ENCODE data around the gene NR1I3.
A peak's percentile ranks its signal among the peaks of the same experiment; 100 is the strongest.
"Not testable (repeated sequence)": the region's sequence is repeated elsewhere in the genome, so short reads cannot be mapped to it uniquely, and the experiment has no call there.

The NR1I3 gene, protein sequence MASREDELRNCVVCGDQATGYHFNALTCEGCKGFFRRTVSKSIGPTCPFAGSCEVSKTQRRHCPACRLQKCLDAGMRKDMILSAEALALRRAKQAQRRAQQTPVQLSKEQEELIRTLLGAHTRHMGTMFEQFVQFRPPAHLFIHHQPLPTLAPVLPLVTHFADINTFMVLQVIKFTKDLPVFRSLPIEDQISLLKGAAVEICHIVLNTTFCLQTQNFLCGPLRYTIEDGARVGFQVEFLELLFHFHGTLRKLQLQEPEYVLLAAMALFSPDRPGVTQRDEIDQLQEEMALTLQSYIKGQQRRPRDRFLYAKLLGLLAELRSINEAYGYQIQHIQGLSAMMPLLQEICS

DNA sequence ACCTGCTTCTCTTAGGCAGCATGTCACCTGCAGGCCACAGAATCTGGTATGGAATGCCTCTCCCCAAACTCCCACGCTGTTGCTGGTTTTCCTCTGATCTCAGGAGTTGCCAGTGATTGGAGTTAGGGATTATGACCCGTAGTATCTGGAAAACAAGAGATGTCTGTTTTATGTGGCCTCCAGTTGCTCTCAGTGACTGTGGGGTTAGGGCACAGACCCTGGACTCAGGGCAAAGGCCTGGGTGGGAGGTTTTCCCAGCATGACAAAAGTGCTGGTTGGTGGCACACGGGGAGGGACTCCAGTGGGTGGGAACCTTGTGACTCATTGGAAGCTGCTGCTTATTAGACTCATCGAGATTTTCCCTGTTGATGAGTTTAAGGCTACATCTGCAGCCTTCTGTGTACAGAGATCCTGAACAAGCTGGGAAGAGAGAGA, at the start of gene NR1I3:
Gene NR1I3 (minus strand): TSS at position 165 of the 435 bp plus-strand sequence. CDS start 1,638 bp downstream, outside the sequence.
- no peak for DNase-seq (ENCODE audit: low read depth in 3 of 3)

GRCh38 chr1:161287482-161288054, 49.6 kb upstream of the NR1I3 start:
- DNase-seq (ENCODE audit: low read depth in 3 of 3), result no peak

GRCh38 chr1:161285521-161285920, 47.5 kb upstream of the NR1I3 start:
- no peak for DNase-seq (ENCODE audit: low read depth in 3 of 3)

DNA sequence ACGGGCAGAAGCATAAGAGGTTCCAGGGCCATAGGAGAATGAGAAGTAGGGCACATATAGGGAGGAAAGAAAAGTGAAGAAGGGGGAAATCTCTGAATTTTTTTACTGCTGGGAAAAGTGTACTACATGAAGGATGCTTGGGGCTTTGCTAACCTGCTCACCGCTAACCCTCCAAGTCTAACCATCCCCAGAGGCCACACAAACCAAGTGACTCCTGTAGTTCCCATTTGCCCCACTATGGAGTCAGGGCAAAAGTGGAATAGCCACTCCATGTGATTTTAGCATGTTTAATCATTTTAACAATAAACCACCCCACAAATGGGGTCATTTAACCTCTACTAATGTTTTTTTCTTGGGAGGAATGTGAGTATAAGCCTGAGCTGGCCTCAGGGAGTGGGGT, 47.1 kb upstream of the NR1I3 start:
- DNase-seq (ENCODE audit: low read depth in 3 of 3), result no peak

DNA sequence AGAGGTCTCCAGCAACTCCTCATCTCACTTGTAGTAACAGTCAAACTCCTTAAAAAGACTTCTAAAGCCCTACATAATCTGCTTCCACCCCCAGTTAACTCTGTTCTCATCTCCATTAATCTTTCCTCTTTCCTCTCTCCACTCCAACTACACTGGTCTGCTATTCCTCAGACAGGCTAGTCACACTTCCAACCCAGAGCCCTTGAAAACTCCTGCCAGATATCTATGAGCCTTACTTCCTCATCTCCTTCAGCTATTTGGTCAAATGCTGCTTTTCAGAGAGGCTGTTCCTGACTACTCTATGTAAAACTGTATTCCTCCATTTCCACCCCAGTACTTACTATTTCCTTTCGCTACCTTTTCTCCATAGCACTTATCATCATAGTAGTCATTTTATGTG, 45.0 kb upstream of the NR1I3 start:
- DNase-seq (ENCODE audit: low read depth in 3 of 3), result no peak

- no peak for DNase-seq (ENCODE audit: low read depth in 3 of 3)
These were observed 36.9 kb upstream of the NR1I3 start for GRCh38 chr1:161274874-161275273.

DNA sequence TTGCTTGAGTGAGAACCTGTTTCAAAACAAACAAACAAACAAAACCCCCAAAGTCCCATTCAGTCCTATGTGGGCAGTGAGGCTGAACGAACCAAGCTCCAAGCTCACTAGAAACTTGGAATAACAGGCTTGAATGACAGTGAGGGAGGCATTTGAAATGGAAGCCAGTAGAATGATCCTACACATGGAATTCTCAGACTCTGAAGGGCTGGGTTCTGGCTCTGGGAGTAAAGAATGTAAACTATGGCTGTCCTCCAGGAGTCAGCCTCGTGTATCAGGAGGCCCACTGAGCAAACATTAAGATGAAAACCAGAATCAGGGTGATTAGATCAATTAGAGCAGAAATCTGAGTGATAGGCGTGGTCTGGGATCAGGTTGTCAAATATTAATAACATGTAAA, 35.4 kb upstream of the NR1I3 start:
- DNase-seq (ENCODE audit: low read depth in 3 of 3), result no peak

DNA sequence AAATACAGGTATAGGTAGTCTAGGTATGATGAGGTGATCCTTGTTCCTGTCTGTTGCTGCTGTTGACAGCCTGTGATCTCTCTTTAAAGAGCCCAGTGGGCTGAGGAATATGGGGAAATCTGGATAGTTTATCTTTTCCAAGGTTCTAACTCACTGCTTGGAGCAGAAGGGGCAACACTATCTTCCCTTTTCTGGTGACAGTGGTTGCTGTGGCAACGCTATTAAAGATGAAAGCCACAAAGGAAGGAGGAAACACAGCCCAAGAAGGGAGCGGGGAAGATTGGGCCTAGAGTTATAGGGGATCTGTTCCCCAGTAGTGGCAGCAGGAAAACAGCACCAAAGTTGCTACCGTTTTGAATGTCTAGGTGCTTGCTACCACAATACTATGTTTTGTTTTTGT, 29.3 kb upstream of the NR1I3 start:
- no peak for DNase-seq (ENCODE audit: low read depth in 3 of 3)

DNA sequence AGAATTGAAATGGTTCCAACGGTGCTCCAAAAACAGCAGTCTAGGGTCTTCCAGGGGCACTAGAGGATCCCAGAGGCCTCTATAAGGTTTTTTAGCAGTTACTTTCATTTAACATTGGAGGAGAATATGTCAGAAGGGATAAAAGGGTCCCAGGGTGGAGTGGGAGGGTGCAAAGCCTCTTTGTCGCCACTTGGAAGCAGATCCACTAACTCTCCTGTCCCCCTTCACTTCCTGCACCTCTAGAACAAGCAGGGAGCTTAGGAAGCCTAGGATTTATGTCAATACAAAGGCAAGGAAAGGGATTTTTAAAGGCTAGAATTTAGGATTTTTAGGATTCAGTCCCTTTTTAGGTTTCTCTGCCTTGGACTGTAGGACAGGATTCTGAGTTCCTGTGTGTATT, 28.8 kb upstream of the NR1I3 start:
- no peak for DNase-seq (ENCODE audit: low read depth in 3 of 3)

DNA sequence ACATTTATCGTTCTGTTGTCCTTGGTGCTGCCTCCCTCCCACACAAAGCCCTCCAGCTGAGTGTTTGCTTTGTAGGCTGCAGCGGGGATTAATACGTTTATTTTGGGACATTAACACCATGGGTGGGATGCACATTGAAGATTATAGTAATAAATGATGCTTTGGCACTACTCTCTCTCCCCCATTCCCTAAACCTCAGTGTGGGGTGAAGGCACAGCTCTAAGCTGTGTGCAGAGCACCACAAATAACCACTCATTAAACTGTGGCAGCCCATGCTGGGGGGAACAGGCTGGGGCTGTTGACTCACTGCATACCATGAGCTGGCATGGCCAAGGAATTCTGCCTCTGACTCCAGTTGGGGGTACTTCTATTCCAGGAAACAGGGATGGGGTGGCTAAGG, 28.2 kb upstream of the NR1I3 start:
- no peak for DNase-seq (ENCODE audit: low read depth in 3 of 3)

DNA sequence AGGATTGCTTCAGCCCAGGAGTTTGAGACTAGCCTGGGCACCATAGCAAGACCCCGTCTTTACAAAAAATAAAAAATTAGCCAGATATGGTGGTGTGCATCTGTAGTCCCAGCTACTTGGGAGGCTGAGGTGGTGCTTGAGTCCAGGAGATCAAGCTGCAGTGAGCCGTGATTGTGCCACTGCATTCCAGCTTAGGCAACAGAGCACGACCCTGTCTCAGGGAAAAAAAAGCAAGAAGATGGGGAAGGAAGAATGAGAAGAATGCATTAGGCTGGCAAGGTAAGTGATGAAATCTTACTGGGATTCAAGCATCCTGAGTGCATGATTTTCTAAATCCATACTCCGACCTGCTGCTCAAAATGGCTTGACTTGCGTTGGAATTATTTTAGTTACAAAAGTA, 27.3 kb upstream of the NR1I3 start:
- no peak for DNase-seq (ENCODE audit: low read depth in 3 of 3)

DNA sequence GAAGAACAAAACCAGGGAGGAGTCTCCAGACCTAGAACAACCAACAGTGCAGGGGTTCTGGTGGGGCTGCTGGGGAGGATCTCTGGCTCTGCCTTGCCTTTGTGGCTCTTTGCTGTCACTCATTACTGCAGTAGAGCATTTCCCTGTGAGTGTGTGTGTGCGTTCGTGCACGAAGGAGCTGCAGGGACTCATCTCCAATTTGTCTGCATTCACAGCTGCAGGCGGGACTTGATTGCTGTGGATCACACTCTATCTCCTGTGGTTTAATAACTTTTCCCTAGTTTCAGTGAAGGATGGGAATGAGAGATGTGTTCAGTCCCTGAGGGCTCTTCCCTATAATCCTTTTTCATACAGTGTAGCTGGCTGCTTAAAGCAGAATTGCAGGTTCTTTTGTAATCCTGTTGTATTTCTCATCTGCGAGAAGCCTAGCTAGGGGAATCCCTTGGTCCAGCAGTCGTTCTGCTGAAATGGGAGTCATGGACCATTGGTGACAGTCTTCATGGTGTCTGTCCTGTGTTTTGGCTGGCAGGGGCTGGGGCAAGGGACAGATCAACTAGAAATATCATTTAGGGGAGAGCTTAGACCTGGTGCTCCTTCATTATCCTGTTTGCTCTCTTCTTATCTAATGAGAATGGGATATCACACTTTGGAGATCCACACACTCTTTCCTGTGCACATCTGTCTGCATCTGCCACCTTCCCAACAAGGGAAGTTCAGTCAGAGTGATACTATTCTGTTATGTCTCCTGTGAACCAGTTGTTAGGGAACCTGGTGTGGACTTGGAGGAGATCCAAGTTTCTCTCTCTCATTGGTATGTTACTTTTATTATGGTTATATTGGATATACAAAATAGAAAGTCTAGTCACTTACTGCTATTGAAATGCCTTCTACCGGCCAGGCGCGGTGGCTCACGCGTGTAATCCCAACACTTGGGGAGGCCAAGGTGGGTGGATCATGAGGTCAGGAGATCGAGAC, 23.5 kb upstream of the NR1I3 start:
- DNase-seq (ENCODE audit: low read depth in 3 of 3), result no peak

DNA sequence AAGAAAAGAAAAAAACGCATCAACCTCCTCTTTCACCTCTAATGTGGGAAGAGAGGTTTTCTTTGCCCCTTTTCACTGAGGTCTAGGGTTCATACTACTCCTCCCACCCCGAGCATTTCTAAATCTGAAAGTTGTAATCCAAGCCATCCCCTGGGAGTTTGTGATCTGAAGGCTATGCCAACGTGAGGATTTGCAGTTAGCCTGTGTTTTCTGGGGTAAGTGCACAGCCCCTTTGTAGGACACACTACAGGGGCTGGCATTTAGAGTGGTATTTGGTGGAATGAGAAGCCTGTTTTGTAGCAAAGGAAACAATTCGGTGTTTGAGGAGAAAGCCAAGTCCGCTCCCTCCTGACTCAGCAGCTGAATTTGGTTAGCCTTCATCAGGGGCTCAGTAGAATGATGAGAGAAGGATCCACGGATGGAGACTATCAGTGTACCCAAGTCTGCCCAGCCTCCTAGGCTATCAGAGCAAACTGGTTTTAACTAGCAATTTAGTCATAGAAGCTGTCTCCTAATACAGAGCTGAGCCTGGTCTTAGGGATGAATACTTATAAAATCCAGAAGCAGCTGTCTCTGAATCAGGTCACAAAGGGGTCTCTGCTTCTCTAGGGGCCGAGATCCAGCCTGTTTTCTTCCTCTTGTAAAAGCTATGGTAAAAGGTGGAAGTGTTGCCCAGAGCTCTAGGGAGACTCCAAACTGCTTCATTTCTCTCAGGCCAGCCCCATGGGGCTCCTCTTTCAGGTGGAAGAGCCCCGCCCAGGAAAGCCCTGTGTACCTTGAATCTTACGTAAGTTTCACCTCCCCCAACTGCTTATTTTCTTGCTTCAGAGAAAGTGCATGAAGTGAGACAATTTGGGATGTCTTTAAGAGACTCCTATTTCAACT, 22.6 kb upstream of the NR1I3 start:
- DNase-seq (ENCODE audit: low read depth in 3 of 3), result no peak

DNA sequence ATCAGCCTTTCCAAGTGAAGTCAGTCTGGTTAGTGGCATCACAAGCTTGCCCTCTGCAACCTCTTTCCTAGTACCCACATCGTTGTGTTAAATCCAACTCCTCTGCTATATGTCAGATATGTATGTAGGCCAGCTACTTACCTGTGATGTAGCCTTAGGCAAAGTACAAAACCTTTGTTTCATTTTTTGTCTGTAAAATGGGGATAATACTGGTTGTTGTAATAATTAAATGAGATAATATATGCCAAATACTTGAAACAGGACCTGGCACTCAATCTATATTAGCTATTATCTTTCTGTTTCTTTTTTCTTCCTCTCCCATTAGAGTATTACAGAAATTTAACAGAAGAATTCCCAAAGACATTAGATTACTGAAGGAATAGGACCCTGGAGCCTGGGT, 21.8 kb upstream of the NR1I3 start:
- no peak for DNase-seq (ENCODE audit: low read depth in 3 of 3)

DNA sequence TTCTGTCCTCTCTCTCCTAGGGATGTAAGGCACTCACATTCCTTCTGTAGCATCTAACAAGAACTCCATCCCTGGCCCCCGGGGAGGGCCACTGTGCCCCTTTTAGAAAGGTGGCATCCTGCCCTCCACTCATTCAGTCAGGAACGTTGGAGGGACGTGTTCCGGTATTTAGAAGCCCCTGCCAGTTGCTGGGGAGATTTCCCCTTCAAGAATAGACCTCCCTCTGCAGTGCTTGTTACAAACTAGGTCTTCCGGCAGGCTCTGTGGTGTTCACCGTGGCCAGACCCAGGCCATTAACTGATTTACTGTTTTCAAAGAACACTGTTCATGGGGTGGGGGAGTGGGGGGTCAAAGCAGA, 21.3 kb upstream of the NR1I3 start:
- DNase-seq (ENCODE audit: low read depth in 3 of 3), result no peak

DNA sequence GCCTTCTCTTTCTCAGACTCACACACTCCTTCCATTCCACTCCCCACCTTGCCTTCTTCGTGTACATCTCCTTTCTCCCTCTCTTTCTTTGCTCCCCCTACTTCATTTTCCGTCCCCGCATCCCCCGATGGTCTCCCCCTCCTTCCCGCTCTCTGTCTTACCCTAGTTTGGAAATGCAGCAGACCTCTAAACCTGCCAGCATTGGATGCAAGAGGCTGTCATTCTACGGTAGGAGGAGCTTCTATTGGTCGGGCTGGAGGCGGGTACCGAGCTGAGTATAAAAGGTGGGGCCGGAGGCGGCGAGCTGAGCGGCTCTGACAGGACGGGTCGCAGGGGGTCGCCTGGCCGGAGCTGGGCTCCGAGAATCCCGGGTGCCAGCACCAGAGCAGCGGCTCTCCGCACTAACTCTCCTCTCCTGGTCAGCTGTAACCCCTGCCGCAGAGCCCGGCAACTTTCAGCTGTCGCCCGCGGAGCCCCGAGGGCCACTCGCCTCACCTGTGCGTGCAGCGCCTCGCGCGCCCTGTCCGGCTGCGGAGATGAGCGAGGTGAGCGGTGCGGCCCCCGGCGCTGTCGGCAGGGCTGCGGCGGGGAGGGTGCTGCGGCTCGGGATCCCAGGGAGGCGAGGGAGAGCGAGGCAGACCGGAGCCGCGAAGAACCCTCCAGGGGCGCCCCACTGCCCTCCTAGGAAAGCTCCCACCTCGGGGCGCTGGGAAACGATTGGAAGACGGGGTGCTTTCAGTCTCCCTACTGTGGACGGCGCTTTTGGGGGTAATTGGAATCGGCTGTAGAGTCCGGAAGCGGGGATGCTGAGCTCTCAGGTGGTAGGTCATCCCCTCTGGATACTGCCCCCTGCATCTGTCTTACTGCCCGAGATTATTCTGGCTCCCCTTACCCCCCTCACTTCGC, 20.7 kb upstream of the NR1I3 start, which contains the start of gene PCP4L1:
Gene PCP4L1 (plus strand): TSS at position 307 of the 906 bp plus-strand sequence. CDS start 230 bp downstream, at position 537.
- peak in 2 of 3 experiments; percentile 3 to 9 for DNase-seq (ENCODE audit: low read depth in 3 of 3)

DNA sequence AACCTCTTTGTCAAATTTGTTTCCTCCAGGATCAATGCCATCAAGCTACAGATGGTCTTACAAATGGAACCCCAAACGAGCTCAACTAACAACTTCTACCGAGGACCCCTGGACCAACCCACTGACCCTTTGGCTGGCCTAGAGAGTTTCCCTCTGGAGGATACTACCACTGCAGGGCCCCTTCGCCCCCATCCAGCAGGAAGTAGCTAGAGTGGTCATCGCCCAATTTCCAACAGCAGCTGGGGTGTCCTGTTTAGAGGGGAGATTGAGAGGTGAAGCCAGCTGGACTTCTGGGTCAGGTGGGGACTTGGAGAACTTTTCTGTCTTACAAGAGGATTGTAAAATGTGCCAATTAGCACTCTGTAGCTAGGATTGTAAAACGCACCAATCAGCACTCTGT, 19.1 kb upstream of the NR1I3 start:
- DNase-seq (ENCODE audit: low read depth in 3 of 3), result not testable (repeated sequence)

GRCh38 chr1:161255955-161256520, 18.0 kb upstream of the NR1I3 start:
- not testable (repeated sequence) for DNase-seq (ENCODE audit: low read depth in 3 of 3)

DNA sequence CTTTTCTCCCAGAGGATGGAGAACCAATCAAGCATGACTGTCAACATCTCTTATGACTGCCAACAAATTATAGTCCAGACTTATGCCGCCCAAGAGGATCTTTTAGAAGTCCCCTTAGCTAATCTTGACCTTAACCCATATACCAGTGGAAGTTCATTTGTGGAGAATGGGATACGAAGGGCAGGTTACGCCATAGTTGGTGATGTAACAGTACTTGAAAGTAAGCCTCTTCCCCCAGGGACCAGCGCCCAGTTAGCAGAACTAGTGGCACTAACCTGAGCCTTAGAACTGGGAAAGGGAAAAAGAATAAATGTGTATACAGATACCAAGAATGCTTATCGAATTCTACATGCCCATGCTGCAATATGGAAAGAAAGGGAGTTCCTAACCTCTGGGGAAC, 17.3 kb upstream of the NR1I3 start:
- not testable (repeated sequence) for DNase-seq (ENCODE audit: low read depth in 3 of 3)

DNA sequence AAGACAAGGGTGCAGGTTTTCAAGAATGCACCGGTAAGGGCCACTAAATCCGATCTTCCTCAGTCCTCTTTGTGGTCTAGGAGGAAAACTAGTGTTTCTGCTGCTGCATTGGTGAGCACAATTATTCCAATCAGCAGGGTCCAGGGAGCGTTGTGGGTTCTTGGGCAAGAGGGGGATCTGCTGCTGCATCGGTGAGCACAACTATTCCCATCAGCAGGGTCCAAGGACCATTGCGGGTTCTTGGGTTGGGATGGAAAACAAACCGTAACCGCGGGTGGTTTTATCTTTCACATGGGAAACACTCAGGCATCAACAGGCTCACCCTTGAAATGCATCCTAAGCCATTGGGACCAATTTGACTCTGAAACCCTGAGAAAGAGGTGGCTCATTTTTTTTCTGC, 13.6 kb upstream of the NR1I3 start:
- DNase-seq (ENCODE audit: low read depth in 3 of 3), result no peak

Measured in stimulated activated CD4-positive, alpha-beta T cell treated with anti-CD3 and anti-CD28 coated beads, TNF-alpha, amount 100 ng/mL, for 4 hours (primary cell).